Left hindlimb (tissue), 1 donor: ENCODE measurements around the gene NMNAT2.
"Not testable (repeated sequence)": the region's sequence is repeated elsewhere in the genome, so short reads cannot be mapped to it uniquely, and the experiment has no call there.

Experiments
- DNase-seq: peaks from one replicate; pipeline ENCODE4 v3.0.0-alpha.2; 2018

Gene NMNAT2

GRCh38 chr1:183417772-183418491 is at the start of gene NMNAT2:
Gene NMNAT2, minus strand, starts transcription at chr1:183418380. Its CDS starts 113 bp downstream, at chr1:183418267.
- peak; percentile 34 for DNase-seq

GRCh38 chr1:183467687-183468086 is 49.5 kb upstream of the NMNAT2 start:
- DNase-seq, result no peak

- no peak for DNase-seq
Observed at GRCh38 chr1:183466781-183467180, 48.6 kb upstream of the NMNAT2 start.

- no peak for DNase-seq
Observed at GRCh38 chr1:183463566-183463965, 45.4 kb upstream of the NMNAT2 start.

GRCh38 chr1:183461350-183461749 is 43.2 kb upstream of the NMNAT2 start:
- no peak for DNase-seq

- DNase-seq, result no peak
Observed at GRCh38 chr1:183460596-183460995, 42.4 kb upstream of the NMNAT2 start.

- no peak for DNase-seq
Observed at GRCh38 chr1:183457449-183457848, 39.3 kb upstream of the NMNAT2 start.

- no peak for DNase-seq
Observed at GRCh38 chr1:183456826-183457225, 38.6 kb upstream of the NMNAT2 start.

GRCh38 chr1:183454377-183454776 is 36.2 kb upstream of the NMNAT2 start:
- no peak for DNase-seq

- DNase-seq, result no peak
Observed at GRCh38 chr1:183450093-183450492, 31.9 kb upstream of the NMNAT2 start.

GRCh38 chr1:183449223-183449770 is 31.1 kb upstream of the NMNAT2 start:
- no peak for DNase-seq

GRCh38 chr1:183444243-183444642 is 26.1 kb upstream of the NMNAT2 start:
- no peak for DNase-seq

- DNase-seq, result no peak
Observed at GRCh38 chr1:183443466-183443865, 25.3 kb upstream of the NMNAT2 start.

GRCh38 chr1:183443011-183443410 is 24.8 kb upstream of the NMNAT2 start:
- DNase-seq, result no peak

- no peak for DNase-seq
Observed at GRCh38 chr1:183438060-183438459, 19.9 kb upstream of the NMNAT2 start.

- no peak for DNase-seq
Observed at GRCh38 chr1:183435497-183435896, 17.3 kb upstream of the NMNAT2 start.

GRCh38 chr1:183433703-183434102 is 15.5 kb upstream of the NMNAT2 start:
- no peak for DNase-seq

GRCh38 chr1:183432548-183432875 is 14.3 kb upstream of the NMNAT2 start:
- DNase-seq, result no peak

GRCh38 chr1:183431840-183432547 is 13.8 kb upstream of the NMNAT2 start:
- DNase-seq, result no peak

- not testable (repeated sequence) for DNase-seq
Observed at GRCh38 chr1:183427591-183427990, 9.4 kb upstream of the NMNAT2 start.

GRCh38 chr1:183424691-183425090 is 6.5 kb upstream of the NMNAT2 start:
- DNase-seq, result no peak

- DNase-seq, result no peak
Observed at GRCh38 chr1:183423541-183423940, 5.4 kb upstream of the NMNAT2 start.

GRCh38 chr1:183419399-183419798 is 1.2 kb upstream of the NMNAT2 start:
- DNase-seq, result no peak

- no peak for DNase-seq
Observed at GRCh38 chr1:183418696-183419095, 516 bp upstream of the NMNAT2 start.
